NT2/D1 (cell line): ENCODE data around the gene UNC45A.

Source experiments
- YY1 ChIP-seq: IDR thresholded peaks from 2 replicates; pipeline ENCODE4 v1.6.1; 2011; ENCODE audit not compliant: insufficient read length, insufficient read depth
- ZNF274 ChIP-seq: IDR thresholded peaks from 2 replicates; pipeline ENCODE4 v1.6.1; 2011; ENCODE audit warnings: mild to moderate bottlenecking, low read depth, low read length

GRCh38 chr15:90966262-90966661, 31.2 kb downstream of the UNC45A start:
- TF ChIP-seq ZNF274 (no peak), YY1 (no peak)
